A549 (cell line): ENCODE measurements around the gene NIN.

Experiments
- BHLHE40 ChIP-seq: IDR thresholded peaks from 2 replicates; pipeline ENCODE4 v1.6.1; 2012; ENCODE audit warnings: low read depth, low read length, inconsistent platforms
- TF ChIP-seq, protein P1 (sequence below): fragments of >200 bp; sonication (Bioruptor Twin); formaldehyde crosslinking; IDR thresholded peaks from 3 replicates; pipeline ENCODE4 v1.5.1; 2016

DNA sequence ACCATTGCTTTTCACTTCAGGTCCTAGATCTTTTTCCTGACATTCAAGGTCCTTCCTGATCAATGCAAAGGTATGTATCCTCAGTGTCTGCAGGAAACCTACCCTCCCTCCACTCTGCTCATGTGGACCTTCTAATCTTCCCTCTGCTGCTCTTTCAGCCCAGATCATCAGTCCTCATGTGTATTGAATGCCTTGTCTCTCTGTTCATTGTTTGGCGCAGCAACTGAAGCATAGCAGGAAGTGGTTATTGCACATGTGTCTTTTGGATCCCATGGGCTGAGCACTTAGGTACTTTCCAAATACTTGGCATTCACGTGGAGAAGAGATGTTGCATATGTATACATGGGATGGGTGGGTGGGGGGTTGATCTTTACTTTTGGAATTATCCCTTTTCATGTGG lies 4.3 kb upstream of the NIN start:
- no peak for TF ChIP-seq BHLHE40
- TF ChIP-seq, protein P1, sequence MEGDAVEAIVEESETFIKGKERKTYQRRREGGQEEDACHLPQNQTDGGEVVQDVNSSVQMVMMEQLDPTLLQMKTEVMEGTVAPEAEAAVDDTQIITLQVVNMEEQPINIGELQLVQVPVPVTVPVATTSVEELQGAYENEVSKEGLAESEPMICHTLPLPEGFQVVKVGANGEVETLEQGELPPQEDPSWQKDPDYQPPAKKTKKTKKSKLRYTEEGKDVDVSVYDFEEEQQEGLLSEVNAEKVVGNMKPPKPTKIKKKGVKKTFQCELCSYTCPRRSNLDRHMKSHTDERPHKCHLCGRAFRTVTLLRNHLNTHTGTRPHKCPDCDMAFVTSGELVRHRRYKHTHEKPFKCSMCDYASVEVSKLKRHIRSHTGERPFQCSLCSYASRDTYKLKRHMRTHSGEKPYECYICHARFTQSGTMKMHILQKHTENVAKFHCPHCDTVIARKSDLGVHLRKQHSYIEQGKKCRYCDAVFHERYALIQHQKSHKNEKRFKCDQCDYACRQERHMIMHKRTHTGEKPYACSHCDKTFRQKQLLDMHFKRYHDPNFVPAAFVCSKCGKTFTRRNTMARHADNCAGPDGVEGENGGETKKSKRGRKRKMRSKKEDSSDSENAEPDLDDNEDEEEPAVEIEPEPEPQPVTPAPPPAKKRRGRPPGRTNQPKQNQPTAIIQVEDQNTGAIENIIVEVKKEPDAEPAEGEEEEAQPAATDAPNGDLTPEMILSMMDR = no peak
